Stomach (tissue), 9 donors: ENCODE measurements around the gene SLC6A5. TPM values are rescaled to one million over a fixed set of nuclear protein-coding genes. Genes with fewer than 3 reads are reported as not detected.

ENCODE experiments used
- DNase-seq, 2 donors: peaks; one replicate each; pipeline versions ENCODE4 v3.0.0 to v3.0.0-alpha.2; 2013 to 2019
- H3K27ac ChIP-seq, 5 donors: fragments of 200-600 bp in 4 of 5; sonication (generic) in 4 of 5; one replicate each; pipeline ENCODE4 v1.5.1; 2013 to 2019; ENCODE audit warnings: mild to moderate bottlenecking in 1 of 5, moderate library complexity in 1 of 5
- H3K27me3 ChIP-seq, 3 donors: fragments of 200-600 bp; sonication (generic); one replicate each; pipeline ENCODE4 v1.5.1; 2017 to 2019; ENCODE audit warnings: mixed run types in 1 of 3
- H3K36me3 ChIP-seq, 4 donors: fragments of 200-600 bp; sonication (generic); 1 replicate in 3 of 4; 2 replicates in 1 of 4; pipeline ENCODE4 v1.5.1; 2016 to 2019
- H3K4me1 ChIP-seq, 4 donors: fragments of 200-600 bp; sonication (generic); one replicate each; pipeline ENCODE4 v1.5.1; 2016 to 2019
- H3K4me3 ChIP-seq, 4 donors: fragments of 200-600 bp; sonication (generic) in 3 of 4; one replicate each; pipeline ENCODE4 v1.5.1; 2016 to 2019; ENCODE audit warnings: mild to moderate bottlenecking in 1 of 4
- H3K9me3 ChIP-seq, 4 donors: fragments of 200-600 bp; sonication (generic); one replicate each; pipeline ENCODE4 v1.5.1; 2016 to 2019
- CTCF ChIP-seq, 7 experiments: fragments of 450-650 bp in 4 of 7; fragments of 200-600 bp in 3 of 7; sonication (generic) in 3 of 7; IDR thresholded peaks; one replicate each; pipeline ENCODE4 v1.5.1; 2016 to 2019; ENCODE audit warnings: antibody characterized with exemption in 7 of 7, control low read depth in 2 of 7, mild to moderate bottlenecking in 1 of 7
- EP300 ChIP-seq: sonication (generic); formaldehyde crosslinking; IDR thresholded peaks from one replicate; pipeline ENCODE4 v1.6.1; 2017; ENCODE audit warnings: antibody characterized with exemption
- POLR2A ChIP-seq, 4 donors: fragments of 450-650 bp; IDR thresholded peaks; one replicate each; pipeline ENCODE4 v1.6.1; 2016; ENCODE audit warnings: antibody characterized with exemption in 4 of 4, control low read depth in 2 of 4, mild to moderate bottlenecking in 1 of 4, moderate library complexity in 1 of 4
- POLR2AphosphoS5 ChIP-seq, 3 donors: sonication (generic); formaldehyde crosslinking; IDR thresholded peaks; one replicate each; pipeline ENCODE4 v1.6.1; 2016; ENCODE audit warnings: antibody characterized with exemption in 3 of 3
- WGBS, 5 donors: extraction: QIAGEN DNeasy Blood & Tissue Kit in 3 of 5; methylation state at CpG; one replicate each; pipeline versions ENCODE4 v1.1.5 to v1.1.7; 2013 to 2018; 5-methylcytosine and 5-hydroxymethylcytosine counted together
- intact Hi-C: fragments of 100-400 bp; cut with DNase I; formaldehyde crosslinking; loops from one replicate; pipeline ENCODE4 v1.15.1; 2023; ENCODE audit warnings: low total_unique reads
- polyA plus RNA-seq, 3 donors: library from polyadenylated mRNA; stranded (reverse); fragments of 200-250 nt; gene quantifications; one replicate each; pipeline ENCODE4 v1.2.3, GENCODE V29; 2013
- total RNA-seq, 5 donors: library from RNA; depleted of rRNA; stranded (reverse); fragments of >200 nt; gene quantifications; one replicate each; pipeline versions ENCODE4 v1.1.0 to v1.2.3, GENCODE V29; 2014 to 2016
- donor health status: healthy with polysubstance abuse.
- donor health status: Bipolar disorder and iron deficiency.
- donor health status: healthy.

SLC6A5 gene
- total and polyA plus RNA-seq, 8 donors, result not detected

DNA sequence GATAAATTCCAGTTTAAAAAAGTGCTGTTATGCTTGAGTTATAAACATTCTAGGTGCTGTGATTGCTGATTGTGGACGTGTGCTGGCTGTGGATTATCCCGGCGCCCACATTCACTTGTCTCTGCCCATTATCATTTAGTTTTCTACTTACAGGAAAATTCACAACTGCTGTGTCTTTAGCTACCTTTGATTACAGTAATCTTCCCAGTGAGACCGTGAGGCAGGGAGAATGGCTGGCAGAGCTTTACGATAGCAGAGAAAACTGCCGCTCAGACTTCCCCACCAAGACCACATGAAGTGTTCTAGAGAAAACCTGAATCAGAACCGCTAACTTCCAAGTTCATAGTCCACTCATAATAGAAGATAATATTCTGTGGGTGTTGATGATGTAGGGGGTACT, 35.4 kb downstream of the SLC6A5 start:
- TF ChIP-seq CTCF (IDR thresholded peaks at IDR 0.05) (no peak), POLR2AphosphoS5 (IDR thresholded peaks at IDR 0.05) (no peak), POLR2A (IDR thresholded peaks at IDR 0.05) (no peak), EP300 (no peak)
- Histone ChIP-seq H3K27me3 (peaks cover 0 to 10% (median 0%) of the 10 kb centered on the region in 3 donors), H3K27ac (no peak overlapping the region), H3K4me1 (no peaks in the 10 kb centered on the region), H3K4me3 (no peak overlapping the region), H3K36me3 (no peaks in the 10 kb centered on the region), H3K9me3 (peaks cover 0 to 11% (median 0%) of the 10 kb centered on the region in 4 donors)
- no peak for DNase-seq
- intact Hi-C loops, result no loop called here
- WGBS, 5 donors, result 76 to 81% (median 79%) methylated on average over 7 of the region's 7 CpGs

DNA sequence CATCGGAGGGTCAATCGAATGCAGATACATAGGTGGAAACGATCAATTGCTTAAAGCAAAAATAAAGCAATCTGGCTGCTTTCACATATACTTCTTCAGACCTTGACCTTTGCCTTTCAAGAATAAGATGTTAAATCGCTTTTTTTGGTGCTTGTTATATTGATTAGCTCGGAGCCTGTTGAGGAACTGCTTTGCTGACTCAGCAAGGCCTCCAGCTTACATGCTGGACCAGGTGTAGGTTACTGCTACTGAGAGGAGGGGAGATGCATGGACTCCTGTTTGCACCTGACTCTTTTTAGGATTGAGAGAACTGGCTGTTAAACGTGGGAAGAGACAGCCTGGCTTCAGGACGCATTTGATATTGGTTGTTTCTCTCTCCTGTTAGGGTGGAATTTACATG, 38.7 kb downstream of the SLC6A5 start:
- H3K27me3 ChIP-seq, result peaks cover 0 to 14% (median 0%) of the 10 kb centered on the region in 3 donors
- WGBS, 5 donors, result 61 to 73% (median 69%) methylated on average over 7 of the region's 7 CpGs

GRCh38 chr11:20639688-20640087, 40.3 kb downstream of the SLC6A5 start:
- DNase-seq, result no peak
- Histone ChIP-seq H3K36me3 (no peaks in the 10 kb centered on the region), H3K27ac (no peak overlapping the region), H3K9me3 (no peaks in the 10 kb centered on the region), H3K4me3 (no peak overlapping the region), H3K4me1 (no peaks in the 10 kb centered on the region), H3K27me3 (peaks cover 0 to 14% (median 0%) of the 10 kb centered on the region in 3 donors)
- 43 to 55% (median 48%) methylated on average over 3 of the region's 3 CpGs for WGBS, 5 donors
- intact Hi-C loops, result no loop called here
- TF ChIP-seq POLR2AphosphoS5 (IDR thresholded peaks at IDR 0.05), result no peak
- TF ChIP-seq CTCF (IDR thresholded peaks at IDR 0.05), result no peak
- TF ChIP-seq POLR2A (IDR thresholded peaks at IDR 0.05), result no peak
- no peak for TF ChIP-seq EP300

More for the DNA sequence above, 38.7 kb downstream of the SLC6A5 start:
- no peak for DNase-seq
- intact Hi-C loops, result no loop called here
- H3K27ac ChIP-seq, result no peak overlapping the region
- no peaks in the 10 kb centered on the region for H3K9me3 ChIP-seq
- H3K4me3 ChIP-seq, result no peak overlapping the region
- TF ChIP-seq POLR2A (IDR thresholded peaks at IDR 0.05), result no peak
- TF ChIP-seq POLR2AphosphoS5 (IDR thresholded peaks at IDR 0.05), result no peak
- TF ChIP-seq EP300, result no peak
- TF ChIP-seq CTCF (IDR thresholded peaks at IDR 0.05), result no peak
- no peaks in the 10 kb centered on the region for H3K36me3 ChIP-seq
- no peaks in the 10 kb centered on the region for H3K4me1 ChIP-seq

GRCh38 chr11:20640401-20640800, 41.0 kb downstream of the SLC6A5 start:
- no peak overlapping the region for H3K27ac ChIP-seq
- WGBS, 5 donors, result 84 to 100% (median 93%) methylated on average over 2 of the region's 2 CpGs
- H3K4me1 ChIP-seq, result no peaks in the 10 kb centered on the region
- H3K4me3 ChIP-seq, result no peak overlapping the region
- H3K9me3 ChIP-seq, result no peaks in the 10 kb centered on the region
- intact Hi-C loops, result no loop called here
- no peak for DNase-seq
- H3K36me3 ChIP-seq, result no peaks in the 10 kb centered on the region
- TF ChIP-seq EP300, result no peak
- TF ChIP-seq POLR2A (IDR thresholded peaks at IDR 0.05), result no peak
- no peak for TF ChIP-seq CTCF (IDR thresholded peaks at IDR 0.05)
- TF ChIP-seq POLR2AphosphoS5 (IDR thresholded peaks at IDR 0.05), result no peak
- H3K27me3 ChIP-seq, result peaks cover 0 to 14% (median 0%) of the 10 kb centered on the region in 3 donors
